Stimulated activated CD4-positive, alpha-beta T cell treated with anti-CD3 and anti-CD28 coated beads, Interleukin-4, amount 100 ng/mL, for 48 hours (primary cell): ENCODE measurements around the gene HPS1.
A peak's percentile ranks its signal among the peaks of the same experiment; 100 is the strongest.

Experiments
- DNase-seq, 2 donors: peaks; one replicate each; pipeline ENCODE4 v3.0.0-alpha.2; 2020; ENCODE audit warnings: low read depth in 2 of 2

Gene HPS1

GRCh38 chr10:98446661-98447221 lies at the start of gene HPS1:
Gene HPS1, minus strand, starts transcription at chr10:98446935. Its CDS starts 3,695 bp downstream, at chr10:98443240.
- DNase-seq = peak; percentile 80 to 84

GRCh38 chr10:98492763-98493162 lies 46.0 kb upstream of the HPS1 start:
- no peak for DNase-seq

GRCh38 chr10:98489561-98490481 lies 43.1 kb upstream of the HPS1 start:
- DNase-seq = no peak

- no peak for DNase-seq
Observed at GRCh38 chr10:98488669-98489430, 42.1 kb upstream of the HPS1 start.

- no peak for DNase-seq
Observed at GRCh38 chr10:98487649-98488048, 40.9 kb upstream of the HPS1 start.

GRCh38 chr10:98486421-98486820 lies 39.7 kb upstream of the HPS1 start:
- DNase-seq = no peak

GRCh38 chr10:98485959-98486358 lies 39.2 kb upstream of the HPS1 start:
- DNase-seq = no peak

- no peak for DNase-seq
Observed at GRCh38 chr10:98483658-98484057, 36.9 kb upstream of the HPS1 start.

GRCh38 chr10:98482096-98482495 lies 35.4 kb upstream of the HPS1 start:
- DNase-seq = no peak

GRCh38 chr10:98481404-98481945 lies 34.7 kb upstream of the HPS1 start:
- no peak for DNase-seq

- no peak for DNase-seq
Observed at GRCh38 chr10:98478430-98479222, 31.9 kb upstream of the HPS1 start.

GRCh38 chr10:98477861-98478260 lies 31.1 kb upstream of the HPS1 start:
- DNase-seq = no peak

GRCh38 chr10:98474628-98475027 lies 27.9 kb upstream of the HPS1 start:
- DNase-seq = no peak

- no peak for DNase-seq
Observed at GRCh38 chr10:98472196-98472595, 25.5 kb upstream of the HPS1 start.

GRCh38 chr10:98470850-98471249 lies 24.1 kb upstream of the HPS1 start:
- DNase-seq = no peak

- DNase-seq = no peak
Observed at GRCh38 chr10:98469001-98469931, 22.5 kb upstream of the HPS1 start.

- peak; percentile 40 to 42 for DNase-seq
Observed at GRCh38 chr10:98467506-98468318, 21.0 kb upstream of the HPS1 start.

GRCh38 chr10:98466861-98467505 lies 20.2 kb upstream of the HPS1 start:
- DNase-seq = no peak

- no peak for DNase-seq
Observed at GRCh38 chr10:98465866-98466265, 19.1 kb upstream of the HPS1 start.
